Measurements from ENCODE around the gene RXRA. TPM values are rescaled to one million over a fixed set of nuclear protein-coding genes. Genes with fewer than 3 reads are reported as not detected.

RXRA gene
- total and polyA plus RNA-seq, 9 donors: 12.4 to 82.2 (median 70.6) TPM

- Histone ChIP-seq H3K4me1 (ENCODE audit: insufficient read depth) (peaks cover 2% of the 10 kb centered on the region), H3K36me3 (no peaks in the 10 kb centered on the region), H3K27ac (no peak overlapping the region), H3K4me3 (no peak overlapping the region), H3K9me3 (no peaks in the 10 kb centered on the region), H3K27me3 (no peaks in the 10 kb centered on the region)
- TF ChIP-seq EP300 (IDR thresholded peaks at IDR 0.05): no peak
- TF ChIP-seq CTCF (IDR thresholded peaks at IDR 0.05): no peak
- TF ChIP-seq POLR2A (IDR thresholded peaks at IDR 0.05): no peak
- peak in 1 of 5 donors; percentile 22 for DNase-seq
- intact Hi-C loops (cut with DNase I): loop anchor here in 1 of 4 donors (10.0 kb wide), 1 partner anchor 58 kb away; no protein-coding TSS in a partner anchor
- 73 to 74% (median 74%) methylated on average over 13 of the region's 13 CpGs for WGBS, 3 donors
Observed at GRCh38 chr9:134293031-134293521, 33.2 kb upstream of the RXRA start.

GRCh38 chr9:134293611-134294152 lies 32.6 kb upstream of the RXRA start:
- no peaks in the 10 kb centered on the region for H3K36me3 ChIP-seq
- 7 to 16% (median 13%) methylated on average over 24 of the region's 24 CpGs for whole genome bisulfite sequencing, 3 donors
- no peak for TF ChIP-seq EP300 (IDR thresholded peaks at IDR 0.05)
- TF ChIP-seq POLR2A (IDR thresholded peaks at IDR 0.05): no peak
- TF ChIP-seq CTCF (IDR thresholded peaks at IDR 0.05): no peak
- H3K9me3 ChIP-seq: no peaks in the 10 kb centered on the region
- peak overlapping the region; percentile 6 for H3K4me3 ChIP-seq
- H3K4me1 ChIP-seq (ENCODE audit: insufficient read depth): peaks cover 2% of the 10 kb centered on the region
- no peaks in the 10 kb centered on the region for H3K27me3 ChIP-seq
- DNase-seq: peak in 1 of 5 donors; percentile 33
- intact Hi-C loops (cut with DNase I): loop anchor here in 1 of 4 donors (10.0 kb wide), 1 partner anchor 59 kb away; no protein-coding TSS in a partner anchor
- no peak overlapping the region for H3K27ac ChIP-seq

GRCh38 chr9:134294153-134295071 lies 31.8 kb upstream of the RXRA start:
- H3K9me3 ChIP-seq: no peaks in the 10 kb centered on the region
- H3K4me1 ChIP-seq (ENCODE audit: insufficient read depth): peaks cover 2% of the 10 kb centered on the region
- no peaks in the 10 kb centered on the region for H3K27me3 ChIP-seq
- TF ChIP-seq CTCF (IDR thresholded peaks at IDR 0.05) (no peak), POLR2A (IDR thresholded peaks at IDR 0.05) (no peak), EP300 (IDR thresholded peaks at IDR 0.05) (no peak)
- no peak overlapping the region for H3K27ac ChIP-seq
- peak in 3 of 5 donors; percentile 39 to 68 (median 46) for DNase-seq
- H3K36me3 ChIP-seq: no peaks in the 10 kb centered on the region
- WGBS, 3 donors: 54 to 69% (median 67%) methylated on average over 42 to 45 of the region's 45 CpGs
- intact Hi-C loops (cut with DNase I): loop anchor here in 1 of 4 donors (10.0 kb wide), 1 partner anchor 60 kb away; no protein-coding TSS in a partner anchor
- peak overlapping the region; percentile 6 for H3K4me3 ChIP-seq

- Histone ChIP-seq H3K27ac (no peak overlapping the region), H3K9me3 (no peaks in the 10 kb centered on the region), H3K27me3 (no peaks in the 10 kb centered on the region), H3K36me3 (no peaks in the 10 kb centered on the region), H3K4me1 (ENCODE audit: insufficient read depth) (peaks cover 2% of the 10 kb centered on the region), H3K4me3 (no peak overlapping the region)
- intact Hi-C loops (cut with DNase I): loop anchor here in 1 of 4 donors (10.0 kb wide), 1 partner anchor 60 kb away; no protein-coding TSS in a partner anchor
- TF ChIP-seq POLR2A (IDR thresholded peaks at IDR 0.05) (no peak), EP300 (IDR thresholded peaks at IDR 0.05) (no peak)
- DNase-seq: peak in 1 of 5 donors; percentile 26
- WGBS, 3 donors: 89 to 90% (median 89%) methylated on average over 25 of the region's 25 CpGs
Observed at GRCh38 chr9:134295101-134295745, 31.0 kb upstream of the RXRA start.
